GM19099 (cell line): ENCODE results near the gene PSMA3.

Source experiments
- POLR2A ChIP-seq: IDR thresholded peaks from 3 replicates; pipeline ENCODE4 v1.6.1; 2011; ENCODE audit warnings: low read depth; ENCODE audit not compliant: insufficient read length; ENCODE audit errors: extremely low read depth

The PSMA3 gene

DNA sequence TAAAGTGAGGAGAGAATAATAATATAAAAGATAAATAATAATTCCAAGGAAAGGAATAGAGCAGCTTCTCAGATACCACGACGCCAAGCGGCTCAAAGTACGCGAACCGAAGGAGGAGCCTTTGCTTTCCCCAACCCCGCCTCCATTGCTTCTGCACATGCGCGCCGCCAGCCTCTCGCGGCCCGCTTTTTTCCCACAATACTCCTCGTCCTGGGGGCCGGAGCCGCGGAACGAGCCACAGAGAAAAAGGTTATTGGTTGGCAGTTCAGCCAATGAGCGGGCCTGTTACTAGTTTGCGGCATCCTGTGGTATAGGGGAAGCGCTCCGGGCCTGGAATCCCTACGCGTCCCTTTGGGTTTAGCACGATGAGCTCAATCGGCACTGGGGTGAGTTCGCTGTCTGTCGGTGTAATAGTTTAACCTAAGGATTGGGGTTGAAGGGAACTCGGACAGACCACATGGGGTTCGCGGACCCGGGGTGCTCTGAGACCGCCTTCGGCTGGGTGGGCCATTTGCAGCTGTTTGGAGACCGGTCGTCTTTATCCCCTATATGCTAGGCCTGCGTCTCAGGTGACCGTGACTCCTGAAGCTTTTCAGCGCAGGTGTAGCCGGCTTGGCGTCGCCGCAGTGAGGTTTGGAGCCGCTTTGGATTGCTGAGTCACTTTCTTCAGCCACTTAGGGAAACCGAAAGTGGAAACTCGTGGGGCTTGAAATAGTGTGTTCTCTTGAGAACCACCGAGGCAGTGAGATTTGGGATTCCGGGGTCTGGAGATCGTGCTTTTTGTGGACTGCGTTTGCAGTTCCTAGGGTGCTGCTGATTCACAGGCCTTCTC lies at the start of gene PSMA3:
PSMA3 (plus strand) TSS at position 288 of the 832 bp plus-strand sequence; CDS start at position 366, 78 bp downstream.
- peak; percentile 86 for TF ChIP-seq POLR2A

DNA sequence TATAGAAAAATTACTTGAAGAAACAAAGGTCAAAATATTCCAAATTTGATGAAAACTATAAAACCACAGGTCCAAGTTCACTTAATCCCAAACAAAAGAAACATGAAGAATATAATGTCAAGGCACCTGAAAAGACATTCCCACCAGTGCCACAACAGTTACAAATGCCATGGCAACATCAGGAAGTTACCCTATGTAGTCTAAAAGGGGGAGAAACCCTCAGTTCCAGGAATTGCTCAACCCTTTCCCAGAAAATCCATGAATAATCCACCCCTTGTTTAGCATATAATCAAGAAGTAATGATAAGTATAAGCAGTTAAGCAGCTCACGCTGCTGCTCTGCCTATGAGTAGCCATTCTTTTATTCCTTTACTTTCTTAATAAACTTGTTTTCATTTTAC lies 48.4 kb upstream of the PSMA3 start:
- TF ChIP-seq POLR2A, result no peak

DNA sequence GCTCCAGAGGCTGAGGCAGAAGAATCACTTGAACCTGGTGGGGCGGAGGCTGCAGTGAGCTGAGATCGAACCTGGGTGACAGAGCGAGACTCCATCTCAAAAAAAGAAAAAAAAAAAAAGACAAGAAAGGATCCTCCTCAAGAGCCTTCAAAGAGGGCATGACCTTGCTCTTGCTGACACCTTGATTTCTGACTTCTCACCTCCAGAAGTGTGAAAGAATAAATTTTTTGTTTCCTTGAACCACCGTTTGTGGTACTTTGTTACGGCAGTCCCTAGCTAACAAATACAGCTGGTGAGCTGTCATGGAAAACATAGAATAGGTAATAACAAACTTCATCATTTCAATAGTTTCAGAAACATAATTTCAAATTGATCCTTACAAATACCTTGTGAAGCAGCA lies 46.6 kb upstream of the PSMA3 start:
- no peak for TF ChIP-seq POLR2A

DNA sequence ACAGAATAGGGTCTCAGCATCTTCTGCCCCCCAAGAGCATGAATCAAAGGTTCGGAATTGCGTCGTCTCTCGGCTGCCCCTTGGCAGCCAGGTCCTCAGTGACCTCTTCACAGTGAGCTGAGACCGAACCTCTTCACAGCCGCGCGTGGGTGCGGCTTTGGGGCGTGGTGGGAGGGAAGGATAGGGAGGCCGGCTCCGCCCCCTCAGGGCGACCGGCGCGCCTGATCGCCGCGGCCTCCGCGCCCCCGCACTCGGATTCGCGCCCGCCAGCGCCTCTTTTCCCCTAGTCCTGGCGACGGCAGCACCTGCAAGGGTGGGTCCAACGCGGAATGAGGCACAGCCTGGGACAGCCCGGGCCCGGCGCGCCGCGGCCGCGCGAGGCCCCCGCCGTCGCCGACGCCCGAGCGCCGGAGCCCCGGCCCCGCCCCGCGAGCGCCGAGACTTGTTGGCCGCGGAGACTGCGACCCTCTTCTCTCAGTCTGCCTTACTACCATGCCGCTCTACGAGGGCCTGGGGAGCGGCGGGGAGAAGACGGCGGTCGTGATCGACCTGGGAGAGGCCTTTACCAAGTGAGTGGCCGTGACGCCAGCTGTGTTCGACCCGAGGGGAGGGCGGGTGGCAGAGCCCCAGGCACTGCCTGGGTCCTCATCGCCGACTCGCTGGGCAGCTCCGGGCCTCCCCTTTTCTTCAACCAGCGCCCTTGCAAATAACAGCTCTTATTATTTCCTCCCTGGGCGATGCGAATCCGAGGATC lies 44.7 kb upstream of the PSMA3 start, which contains the start of gene ACTR10:
ACTR10 (plus strand) TSS at position 424 of the 754 bp plus-strand sequence; CDS start at position 493, 69 bp downstream.
- peak; percentile 86 for TF ChIP-seq POLR2A

DNA sequence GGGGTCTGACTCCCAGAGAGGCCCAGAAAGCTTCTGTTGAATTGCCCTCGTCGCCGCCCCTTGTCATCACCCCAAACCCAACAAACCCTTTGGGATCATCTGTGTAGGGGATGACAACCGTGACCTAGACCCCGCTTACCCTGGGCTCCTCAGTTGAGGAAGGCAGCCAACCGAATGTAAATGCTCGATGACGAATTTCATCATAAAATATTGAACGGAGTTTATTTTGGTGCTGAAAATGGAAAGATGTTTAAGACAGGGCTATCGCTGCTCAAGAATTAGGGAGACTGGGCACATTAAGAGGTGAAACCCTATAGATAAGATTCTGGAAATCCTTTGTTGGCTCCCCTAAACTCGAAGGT lies 44.2 kb upstream of the PSMA3 start:
- no peak for TF ChIP-seq POLR2A

DNA sequence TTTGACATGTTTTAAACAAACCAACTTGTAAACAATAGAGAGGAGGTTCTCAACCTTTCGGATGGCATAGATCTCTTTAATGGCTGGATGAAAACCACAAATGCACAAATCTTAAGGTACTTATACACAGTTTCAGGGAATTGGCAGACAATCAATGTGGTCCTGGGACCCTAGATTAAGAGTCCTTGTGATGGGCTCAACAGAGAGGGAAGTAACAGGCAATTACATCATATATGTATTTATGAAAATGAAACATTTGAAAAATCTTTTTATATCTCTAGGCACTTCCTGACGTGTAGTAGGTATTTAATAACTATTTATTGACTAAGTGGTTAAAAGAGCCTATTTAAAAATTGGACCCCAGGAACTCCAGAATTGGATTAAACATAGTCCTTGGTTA lies 43.8 kb upstream of the PSMA3 start:
- no peak for TF ChIP-seq POLR2A

DNA sequence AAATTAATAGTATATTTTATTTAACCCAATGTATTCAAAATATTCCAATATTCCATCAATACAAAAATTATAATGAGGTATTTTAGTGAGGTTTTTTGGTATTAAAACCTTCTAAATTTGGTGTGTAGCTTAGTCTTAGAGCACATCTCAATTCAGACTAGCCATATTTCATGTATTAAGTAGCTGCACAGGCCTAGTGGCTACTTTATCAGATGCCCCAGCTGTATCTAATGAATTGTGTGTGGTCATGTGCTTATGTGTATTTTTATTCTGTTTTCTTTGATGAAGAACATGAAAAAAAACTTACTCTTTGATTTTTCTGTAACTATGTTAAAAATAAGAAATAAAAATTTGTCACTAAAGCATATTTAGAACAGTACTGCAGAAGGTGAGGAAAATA lies 31.5 kb upstream of the PSMA3 start:
- no peak for TF ChIP-seq POLR2A

DNA sequence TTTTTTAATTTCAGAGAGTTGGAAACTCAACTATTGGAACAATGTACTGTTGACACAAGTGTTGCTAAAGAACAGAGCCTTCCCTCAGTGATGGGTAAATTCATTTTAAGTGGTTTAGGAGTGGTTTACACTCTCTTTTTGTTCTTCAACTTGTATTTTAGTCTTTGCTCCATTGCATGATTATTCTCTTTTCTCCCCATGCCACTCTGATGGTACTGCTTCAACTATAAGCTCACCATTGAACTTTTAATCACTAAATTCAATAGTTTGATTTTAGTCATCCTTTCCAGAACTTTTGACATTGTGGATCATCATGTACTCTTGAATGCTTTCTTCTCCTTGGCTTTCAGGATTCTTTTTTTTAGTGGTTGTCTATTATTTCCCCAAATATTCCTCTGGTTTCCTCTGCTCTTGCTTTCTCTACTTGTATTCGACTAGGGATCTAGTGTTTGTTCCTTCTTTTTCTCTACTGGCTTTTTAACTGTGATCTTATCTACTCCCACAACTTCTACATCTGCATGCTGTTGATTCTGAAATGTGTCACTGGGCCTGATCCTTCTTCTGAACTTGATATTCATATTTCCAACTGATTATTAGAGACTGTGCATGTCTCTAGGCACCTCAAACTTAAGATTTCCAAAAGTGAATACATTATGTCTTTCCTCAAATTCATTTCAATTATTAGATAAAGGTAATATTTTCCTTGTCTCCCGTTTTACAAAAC lies 29.3 kb upstream of the PSMA3 start:
- no peak for TF ChIP-seq POLR2A

DNA sequence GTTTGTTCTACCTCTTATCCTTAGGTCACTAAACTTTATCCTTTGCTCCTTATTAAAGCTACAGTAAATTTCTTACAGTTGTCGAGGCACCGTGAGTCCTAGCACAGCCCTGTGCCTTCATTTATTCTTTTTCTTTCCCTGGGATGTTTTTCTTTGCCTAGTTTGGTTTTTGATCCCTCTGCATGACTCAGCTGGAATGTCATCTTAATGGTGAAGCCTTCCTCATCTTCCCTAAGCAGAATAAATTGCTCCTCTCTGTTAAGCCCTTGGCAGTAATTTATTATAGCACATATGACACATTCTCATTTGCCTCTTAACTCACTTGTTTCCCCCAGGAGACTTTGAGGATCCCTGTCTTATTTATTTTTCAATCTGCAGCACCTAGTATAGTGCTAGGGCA lies 28.1 kb upstream of the PSMA3 start:
- TF ChIP-seq POLR2A, result no peak

DNA sequence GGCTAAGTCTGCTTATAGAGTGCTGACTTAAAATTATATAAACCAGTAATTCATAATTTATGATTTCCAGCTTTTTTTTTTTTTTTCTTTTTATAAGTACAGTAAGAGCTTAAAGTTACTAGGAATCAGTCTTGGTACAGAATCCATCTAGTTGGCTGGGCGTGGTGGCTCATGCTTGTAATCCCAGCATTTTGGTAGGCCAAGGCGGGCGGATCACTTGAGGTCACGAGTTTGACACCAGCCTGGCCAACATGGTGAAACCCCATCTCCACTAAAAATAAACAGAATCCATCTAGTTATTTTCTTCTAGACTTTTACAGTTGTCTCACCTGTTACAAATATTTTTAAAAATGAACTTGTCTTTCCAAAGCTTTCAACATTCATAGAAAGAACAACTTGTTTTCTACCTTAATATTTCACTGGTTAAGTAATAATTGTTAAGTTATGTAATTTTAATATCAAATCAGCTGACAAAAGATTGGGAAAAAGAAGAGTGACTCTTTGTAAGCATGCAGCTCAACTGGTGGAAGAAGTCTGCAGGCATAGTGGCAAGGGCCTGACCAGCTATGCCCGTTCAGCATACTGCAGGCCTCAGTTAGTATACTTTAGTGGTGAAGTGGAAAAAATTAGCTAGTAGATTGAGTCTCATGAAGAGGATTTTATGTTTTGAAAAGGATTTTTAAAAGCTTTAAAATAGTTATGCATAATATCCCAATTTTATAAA lies 17.4 kb upstream of the PSMA3 start:
- TF ChIP-seq POLR2A, result no peak

DNA sequence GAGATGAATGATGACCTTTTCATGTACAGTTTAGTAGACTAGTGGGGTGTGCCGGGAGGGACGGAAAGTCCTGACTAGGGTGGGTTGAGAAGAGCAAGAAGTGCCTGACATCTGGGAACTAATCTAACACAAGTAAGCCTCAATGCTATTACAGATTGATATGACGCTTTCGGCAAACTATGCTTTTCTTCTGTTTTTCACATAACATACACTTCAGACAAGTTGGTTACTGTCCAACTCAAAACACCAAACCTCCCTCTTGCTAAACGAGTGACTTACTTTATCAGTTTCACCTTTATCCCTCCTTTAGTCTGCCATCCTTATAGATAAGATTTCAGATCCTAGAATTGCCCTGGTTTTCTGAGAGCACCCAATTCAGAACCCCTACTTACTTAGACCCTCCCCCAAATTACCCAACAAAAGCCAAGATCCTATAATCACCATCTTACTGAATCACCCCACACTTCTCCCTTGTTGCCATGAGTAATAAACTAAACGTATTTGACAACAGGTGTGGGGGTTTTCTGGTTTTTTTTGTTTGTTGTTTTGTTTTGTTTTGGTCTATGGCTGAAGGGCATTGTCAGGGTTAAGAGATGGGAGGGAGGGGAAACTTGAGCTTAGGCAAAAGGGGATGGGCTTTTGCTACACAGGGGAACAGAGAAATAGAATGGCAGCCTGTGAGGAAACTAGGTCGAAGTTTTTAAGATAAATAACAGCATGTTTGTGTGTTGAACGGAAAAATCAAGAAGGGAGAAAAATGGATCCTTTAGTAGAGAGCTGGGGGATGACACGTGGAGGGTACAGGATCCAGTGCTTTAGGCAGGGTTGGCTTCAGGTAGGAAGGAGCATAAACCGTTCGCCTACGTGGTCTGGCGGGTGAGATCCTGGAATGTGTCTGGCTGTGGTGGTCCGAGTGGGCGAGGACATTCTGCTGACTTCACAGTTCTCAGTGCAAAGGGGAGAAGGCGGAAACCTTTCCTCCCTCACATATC lies 6.1 kb upstream of the PSMA3 start:
- no peak for TF ChIP-seq POLR2A

DNA sequence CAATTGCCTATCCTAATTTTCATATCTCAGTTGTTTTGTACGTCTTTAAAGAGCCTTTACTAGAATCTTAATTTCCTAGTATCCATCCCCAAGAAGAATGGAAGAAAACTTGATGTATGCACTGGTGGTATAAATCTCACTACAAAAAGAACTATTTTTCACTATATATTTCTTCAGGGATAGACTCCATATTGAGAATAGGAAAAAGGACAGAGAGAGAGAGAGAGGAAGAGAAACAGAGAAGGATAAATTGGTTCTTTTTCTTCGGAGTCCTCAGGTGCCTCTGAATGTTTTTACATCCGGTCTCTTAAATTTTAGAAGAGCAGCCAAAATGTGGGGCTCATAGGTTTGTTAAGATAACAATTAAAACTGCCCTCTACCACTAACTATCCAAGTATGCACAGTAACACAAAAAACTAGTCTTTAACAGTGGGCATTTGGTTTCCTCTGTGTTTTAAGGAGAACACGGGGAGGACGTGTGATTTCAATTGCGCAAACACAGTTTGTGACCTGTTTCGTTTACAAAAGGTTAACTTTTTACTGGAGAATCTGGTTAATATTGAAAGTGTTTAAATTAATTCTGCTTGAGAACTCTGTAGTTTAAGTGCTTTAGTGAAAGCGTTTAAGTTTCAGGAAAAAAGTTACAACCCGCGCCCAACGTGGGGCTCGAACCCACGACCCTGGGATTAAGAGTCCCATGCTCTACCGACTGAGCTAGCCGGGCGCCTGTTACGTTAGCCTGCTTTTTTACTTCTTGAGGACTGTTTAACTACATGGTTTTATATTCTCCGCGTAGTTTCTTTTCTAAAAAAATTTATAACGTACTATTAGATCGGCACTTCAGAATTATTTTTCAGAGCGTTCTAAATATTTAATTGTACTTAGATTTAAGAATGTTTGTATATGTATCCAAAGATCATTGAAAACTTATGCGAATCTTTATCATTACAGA lies 5.1 kb upstream of the PSMA3 start:
- TF ChIP-seq POLR2A, result no peak

DNA sequence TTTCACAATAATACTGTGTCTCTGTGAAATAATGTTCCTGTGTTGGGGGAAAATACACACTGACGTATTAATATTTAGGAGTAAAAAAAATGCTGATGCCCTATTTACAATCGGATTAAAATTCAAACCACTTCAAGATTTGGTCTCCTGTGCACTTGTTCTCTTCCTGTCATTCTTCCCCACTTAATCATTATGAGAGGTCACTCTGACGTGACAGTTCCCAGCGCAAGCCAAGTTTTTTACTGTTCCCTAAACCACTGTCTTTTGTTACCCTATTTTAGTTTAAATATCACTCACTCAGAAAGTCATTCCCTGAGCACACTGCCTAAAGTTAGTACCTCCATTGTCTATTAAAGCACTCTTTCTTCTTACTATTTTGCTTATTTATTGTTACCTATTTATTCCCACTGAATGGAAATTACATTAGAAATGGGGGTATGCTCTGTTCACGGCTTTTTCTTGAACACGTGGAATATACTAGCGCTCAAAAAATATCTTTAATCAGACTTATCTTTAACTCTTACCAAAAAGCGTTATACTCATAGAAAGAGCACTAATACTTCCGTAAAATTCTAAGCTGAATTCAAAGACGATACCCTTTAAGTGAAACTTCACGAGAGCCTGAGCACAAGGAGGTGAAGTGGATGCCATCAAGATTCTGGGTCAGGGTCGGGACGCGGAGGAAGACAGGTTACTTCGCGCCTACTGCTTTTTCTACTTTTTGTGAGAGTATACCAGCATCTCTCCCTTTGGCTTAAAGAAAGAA lies 670 bp upstream of the PSMA3 start:
- TF ChIP-seq POLR2A, result no peak
